GM18505 (cell line): ENCODE results near the gene LAMA3.

ENCODE experiments used
- ATAC-seq: cut with Tn5 transposase; IDR thresholded peaks from one replicate; pipeline ENCODE4 v1.9.1; 2021; ENCODE audit not compliant: unreplicated experiment
- POLR2A ChIP-seq: IDR thresholded peaks from 4 replicates; pipeline ENCODE4 v1.6.1; 2011; ENCODE audit warnings: borderline replicate concordance; ENCODE audit not compliant: insufficient read depth, insufficient read length; ENCODE audit errors: extremely low read depth

Gene LAMA3

DNA sequence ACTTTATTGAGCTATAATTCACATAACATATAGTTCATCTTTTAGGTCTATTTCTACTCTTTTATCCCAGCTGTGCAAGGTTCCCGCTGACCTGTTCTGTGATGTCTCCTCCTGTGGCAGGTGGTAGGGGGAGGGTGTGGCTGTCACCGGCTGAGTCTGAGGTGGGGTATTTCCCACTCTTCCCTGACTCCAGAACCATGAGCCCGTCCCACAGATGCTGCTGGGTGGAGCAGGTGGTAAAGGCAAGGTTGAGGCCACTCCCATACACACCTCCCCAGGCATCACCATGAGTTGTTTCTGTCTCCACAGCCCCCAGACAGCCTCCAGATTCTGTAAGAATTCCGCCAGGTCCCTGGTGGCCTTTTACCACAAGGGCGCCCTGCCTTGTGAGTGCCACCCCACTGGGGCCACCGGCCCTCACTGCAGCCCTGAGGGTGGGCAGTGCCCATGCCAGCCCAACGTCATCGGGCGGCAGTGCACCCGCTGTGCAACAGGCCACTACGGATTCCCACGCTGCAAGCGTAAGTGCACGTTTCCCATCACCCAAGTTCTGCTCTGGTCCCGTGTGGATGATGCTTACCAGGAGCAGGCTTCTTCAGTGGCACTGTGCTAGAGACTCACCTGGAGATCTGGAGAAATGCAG lies 156.9 kb downstream of the LAMA3 start:
- ATAC-seq: no peak
- no peak for TF ChIP-seq POLR2A

GRCh38 chr18:23847321-23847986 lies 158.2 kb downstream of the LAMA3 start:
- no peak for ATAC-seq
- no peak for TF ChIP-seq POLR2A

DNA sequence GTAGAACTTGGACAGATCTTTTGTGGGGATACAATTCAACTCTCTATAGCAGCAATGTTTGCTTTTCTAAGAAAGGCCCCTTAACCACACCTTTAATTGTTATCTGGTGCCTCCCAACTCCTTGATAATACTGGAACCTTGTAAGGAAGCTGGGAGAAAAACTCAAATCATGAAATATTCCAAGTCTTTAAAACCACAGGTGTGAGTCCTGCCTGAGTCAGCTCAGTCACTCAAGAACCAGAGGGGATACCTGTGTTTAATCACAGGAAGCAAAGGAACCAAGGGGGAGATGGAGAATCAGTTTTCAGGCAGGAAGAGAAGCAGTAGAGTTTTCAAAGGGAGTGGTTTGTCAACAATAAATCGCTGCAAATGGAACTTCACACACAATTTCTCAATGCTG lies 159.9 kb downstream of the LAMA3 start:
- TF ChIP-seq POLR2A: no peak
- no peak for ATAC-seq

GRCh38 chr18:23850215-23850614 lies 161.0 kb downstream of the LAMA3 start:
- no peak for ATAC-seq
- TF ChIP-seq POLR2A: no peak

GRCh38 chr18:23851470-23852002 lies 162.3 kb downstream of the LAMA3 start:
- no peak for ATAC-seq
- TF ChIP-seq POLR2A: no peak

DNA sequence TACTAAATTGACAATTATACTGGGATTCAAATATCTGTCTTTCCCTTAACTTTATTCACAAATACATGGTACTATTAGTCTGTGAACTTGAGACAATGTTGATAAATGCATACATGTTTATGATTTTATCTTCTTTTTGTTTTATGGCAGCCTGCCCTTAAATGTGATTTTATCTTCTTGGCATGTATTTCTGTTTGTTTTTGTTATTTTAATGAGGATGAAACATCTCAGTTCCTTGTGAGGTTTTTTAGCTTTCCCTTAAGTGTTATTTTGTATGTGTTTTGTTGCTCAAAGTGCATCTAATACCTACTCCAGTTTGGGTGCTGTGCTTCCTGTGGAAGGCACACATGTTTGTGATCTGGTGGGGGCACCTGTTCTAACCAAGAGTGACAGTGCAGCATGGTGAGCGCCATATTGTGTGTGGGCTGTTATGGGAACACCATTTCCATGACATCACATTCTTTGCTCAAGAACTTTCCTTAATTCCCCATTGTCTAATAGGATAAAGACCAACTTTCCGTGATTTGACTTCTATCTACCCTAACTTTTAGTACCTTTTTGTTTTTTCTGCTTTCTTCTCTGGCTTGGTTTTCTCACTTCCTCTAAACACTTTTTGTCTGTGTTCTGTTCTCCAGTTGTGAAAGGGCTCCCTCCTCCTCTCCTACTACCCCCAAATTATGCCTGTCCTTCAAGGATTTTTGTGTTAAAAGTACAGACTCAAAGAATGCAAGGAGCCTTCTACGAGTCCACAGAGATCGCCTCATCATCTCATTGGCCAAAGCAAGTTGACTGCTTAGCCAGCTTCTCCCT lies 163.2 kb downstream of the LAMA3 start:
- no peak for TF ChIP-seq POLR2A
- ATAC-seq: no peak

GRCh38 chr18:23853448-23854195 lies 164.4 kb downstream of the LAMA3 start:
- no peak for ATAC-seq
- no peak for TF ChIP-seq POLR2A

DNA sequence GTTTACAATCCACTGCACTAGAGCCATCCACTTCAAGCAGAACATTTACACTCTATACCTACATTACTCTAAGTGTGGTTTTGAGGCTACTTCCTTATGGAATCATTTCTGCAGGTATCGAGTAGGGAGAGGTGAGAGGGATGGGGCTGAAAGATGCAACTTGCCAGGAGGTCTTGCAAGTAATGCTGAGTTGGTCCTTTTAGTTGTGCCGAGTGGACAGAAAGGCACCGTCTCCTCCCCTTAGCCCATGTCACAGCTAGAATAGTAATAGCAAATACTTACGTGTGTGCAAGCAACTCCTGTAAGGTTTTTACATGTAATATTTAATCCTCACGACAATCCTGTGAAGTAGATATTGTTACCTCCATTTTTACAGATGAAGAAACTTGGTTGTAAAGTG lies 166.5 kb downstream of the LAMA3 start:
- no peak for ATAC-seq
- TF ChIP-seq POLR2A: no peak

DNA sequence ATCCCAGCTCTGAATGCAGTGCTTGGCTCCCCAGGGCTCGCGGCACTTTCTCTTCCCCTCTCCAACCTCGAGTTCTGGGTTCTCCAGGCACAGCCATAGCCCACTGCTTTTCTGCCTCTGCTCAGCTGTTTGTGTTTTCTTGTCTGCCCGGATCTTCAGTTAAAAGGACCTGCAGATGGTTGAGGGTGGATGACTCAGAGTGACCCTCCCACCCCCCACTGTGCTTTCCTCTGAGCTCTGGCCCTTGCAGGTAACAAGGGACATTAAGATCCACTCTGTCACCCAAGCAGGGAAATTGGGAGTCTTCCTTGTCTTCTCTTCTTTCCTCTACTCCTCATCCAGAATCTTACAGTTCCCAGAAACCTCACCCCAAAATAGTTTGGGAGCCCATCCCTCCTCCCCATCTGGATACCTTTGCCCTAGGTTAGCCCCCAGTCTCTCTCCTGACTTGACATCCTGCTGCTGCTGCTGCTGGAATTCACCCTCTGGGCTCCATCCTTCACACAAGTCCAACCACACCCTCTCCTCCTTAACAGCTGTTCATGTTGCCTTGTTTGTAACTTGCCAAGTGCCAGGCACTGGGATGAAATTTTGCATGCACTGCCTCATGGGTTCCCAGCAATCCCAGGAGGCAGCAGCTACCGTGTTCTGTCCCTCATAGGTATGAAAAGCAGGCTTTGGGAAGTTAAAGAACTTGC lies 167.4 kb downstream of the LAMA3 start:
- no peak for ATAC-seq
- no peak for TF ChIP-seq POLR2A

GRCh38 chr18:23857164-23857552 lies 167.9 kb downstream of the LAMA3 start:
- TF ChIP-seq POLR2A: no peak
- no peak for ATAC-seq

DNA sequence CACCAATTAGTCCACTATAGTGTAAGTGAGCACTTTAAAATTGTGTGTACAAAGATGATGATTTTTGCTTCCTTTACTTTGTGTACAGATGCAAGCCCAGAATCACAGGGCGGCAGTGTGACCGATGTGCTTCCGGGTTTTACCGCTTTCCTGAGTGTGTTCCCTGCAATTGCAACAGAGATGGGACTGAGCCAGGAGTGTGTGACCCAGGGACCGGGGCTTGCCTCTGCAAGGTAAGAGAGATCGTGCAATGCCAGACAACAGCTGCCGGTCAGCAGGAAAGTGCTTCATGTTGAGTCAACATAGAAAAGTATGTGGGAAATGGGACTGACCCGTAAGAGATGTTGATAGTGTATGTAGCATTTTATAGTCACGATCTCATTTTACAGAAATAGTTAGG lies 168.5 kb downstream of the LAMA3 start:
- no peak for TF ChIP-seq POLR2A
- no peak for ATAC-seq
